ENCODE measurements around the gene PRRX2.

Gene PRRX2

GRCh38 chr9:129712634-129713401, 47.4 kb downstream of the PRRX2 start:
- no peak for DNase-seq

- DNase-seq, result no peak
Measured at GRCh38 chr9:129713402-129713679, 47.9 kb downstream of the PRRX2 start.

GRCh38 chr9:129714511-129715061, 49.1 kb downstream of the PRRX2 start:
- no peak for DNase-seq

DNA sequence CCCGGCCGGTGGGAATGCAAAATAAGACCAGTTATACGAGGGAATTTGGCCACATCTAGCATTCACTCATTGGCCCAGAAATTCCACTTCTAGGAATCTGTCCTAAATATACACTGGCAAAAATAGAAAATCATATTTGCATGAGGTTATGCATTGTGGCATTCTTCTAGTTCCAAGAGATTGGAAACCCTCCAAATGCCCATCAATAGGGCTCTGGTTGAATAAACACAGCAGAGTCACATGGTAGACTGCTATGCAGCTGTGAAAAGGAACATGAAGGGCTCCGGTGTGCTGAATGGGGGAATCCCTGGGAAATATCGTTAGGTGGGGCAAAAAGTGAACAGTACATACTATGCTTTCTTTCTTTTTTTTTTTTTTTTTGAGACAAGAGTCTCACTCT, 50.6 kb downstream of the PRRX2 start:
- no peak for DNase-seq

DNA sequence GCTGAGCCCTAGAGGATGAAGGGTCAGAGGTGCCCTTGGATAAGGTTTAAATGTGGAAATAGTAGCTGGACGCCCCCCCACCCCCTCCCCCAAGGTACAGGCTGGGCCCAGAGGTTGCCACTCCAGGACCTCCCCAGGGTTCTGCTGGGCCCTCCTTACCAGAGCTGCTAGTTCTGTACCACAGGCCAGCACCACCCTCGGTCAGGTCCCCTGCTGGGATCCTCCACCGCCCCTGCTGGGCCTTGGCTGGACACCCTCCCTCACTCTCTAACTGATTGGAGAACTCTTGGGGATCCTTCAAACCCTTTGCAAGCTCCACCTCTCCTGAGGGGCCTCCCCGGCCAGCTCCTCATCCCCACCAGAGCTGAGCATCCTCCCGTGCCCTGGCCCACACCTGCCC, 52.5 kb downstream of the PRRX2 start:
- DNase-seq, result no peak

- no peak for DNase-seq
Measured at GRCh38 chr9:129718647-129719046, 53.2 kb downstream of the PRRX2 start.

GRCh38 chr9:129719135-129719534, 53.7 kb downstream of the PRRX2 start:
- DNase-seq, result no peak

DNA sequence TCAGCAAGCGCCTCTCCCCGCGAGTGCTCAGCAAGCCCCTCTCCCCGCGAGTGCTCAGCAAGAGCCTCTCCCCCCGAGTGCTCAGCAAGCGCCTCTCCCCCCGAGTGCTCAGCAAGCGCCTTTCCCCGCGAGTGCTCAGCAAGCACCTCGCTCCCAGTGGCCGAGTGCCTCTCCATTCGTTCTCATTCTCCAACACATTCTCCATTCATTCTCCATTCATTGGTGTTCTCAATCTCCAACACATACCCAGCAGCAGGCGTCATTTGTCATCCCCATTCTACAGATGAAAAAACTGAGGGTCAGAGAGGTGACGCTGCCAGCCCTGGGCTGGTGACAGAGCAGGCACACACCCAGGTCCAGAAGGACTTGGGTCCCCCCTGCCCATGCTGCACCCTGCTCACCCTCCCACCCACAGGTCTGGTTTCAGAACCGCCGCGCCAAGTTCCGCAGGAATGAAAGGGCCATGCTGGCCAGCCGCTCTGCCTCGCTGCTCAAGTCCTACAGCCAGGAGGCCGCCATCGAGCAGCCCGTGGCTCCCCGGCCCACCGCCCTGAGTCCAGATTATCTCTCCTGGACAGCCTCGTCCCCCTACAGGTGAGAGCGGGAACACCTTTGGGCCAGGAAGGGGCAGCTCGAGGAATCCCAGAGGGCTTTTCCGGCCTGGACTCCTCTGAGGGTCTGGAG, 54.9 kb downstream of the PRRX2 start:
- DNase-seq, result no peak

GRCh38 chr9:129720865-129721545, 55.6 kb downstream of the PRRX2 start:
- no peak for DNase-seq

DNA sequence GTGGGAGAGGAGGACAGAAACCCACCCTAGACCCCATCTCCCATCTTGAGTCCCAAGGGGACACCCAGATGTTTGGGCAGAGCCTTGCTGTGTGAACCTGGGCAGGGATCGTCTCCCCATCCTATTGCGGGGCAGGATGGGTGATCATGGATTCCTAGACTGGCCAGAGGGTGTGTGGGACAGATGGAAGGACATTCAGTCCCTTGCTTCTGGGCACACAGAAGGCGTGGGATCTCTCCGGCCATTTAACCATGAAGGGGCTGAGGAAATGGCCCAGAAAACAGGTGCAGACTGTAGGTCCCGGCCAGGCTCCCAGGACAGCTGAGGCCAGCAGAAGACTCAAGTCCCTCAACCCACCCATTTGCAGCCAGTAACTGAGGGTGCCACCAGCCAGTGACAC, 57.5 kb downstream of the PRRX2 start:
- DNase-seq, result no peak

- DNase-seq, result no peak
Measured at GRCh38 chr9:129724456-129725190, 59.2 kb downstream of the PRRX2 start.

GRCh38 chr9:129725795-129726251, 60.4 kb downstream of the PRRX2 start:
- DNase-seq, result no peak

- no peak for DNase-seq
Measured at GRCh38 chr9:129726322-129727160, 61.1 kb downstream of the PRRX2 start.

DNA sequence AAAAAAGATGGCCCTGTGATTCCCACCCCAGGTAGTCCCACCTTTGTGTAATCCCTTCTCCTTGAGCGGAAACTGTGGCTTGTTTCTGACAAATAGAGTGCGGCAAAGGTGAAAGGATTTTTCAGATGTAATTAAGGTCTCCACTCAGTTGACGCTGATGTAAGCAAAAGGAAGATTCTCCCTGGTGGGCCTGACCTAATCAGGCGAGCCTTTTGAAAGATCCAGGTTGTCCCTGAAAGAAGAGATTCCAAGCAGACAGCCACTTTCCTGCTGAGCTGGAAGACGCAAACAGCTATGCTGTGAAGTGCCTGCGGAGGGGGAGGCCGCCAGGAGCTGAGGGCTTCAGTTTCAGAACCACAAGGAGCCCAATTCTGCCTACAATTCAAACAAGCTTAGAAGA, 63.3 kb downstream of the PRRX2 start:
- no peak for DNase-seq

- DNase-seq, result no peak
Measured at GRCh38 chr9:129731477-129732085, 66.1 kb downstream of the PRRX2 start.

GRCh38 chr9:129732100-129732499, 66.7 kb downstream of the PRRX2 start:
- no peak for DNase-seq

GRCh38 chr9:129732946-129733631, 67.6 kb downstream of the PRRX2 start:
- no peak for DNase-seq

- DNase-seq, result no peak
Measured at GRCh38 chr9:129733632-129733953, 68.1 kb downstream of the PRRX2 start.

- no peak for DNase-seq
Measured at GRCh38 chr9:129735546-129735945, 70.1 kb downstream of the PRRX2 start.

DNA sequence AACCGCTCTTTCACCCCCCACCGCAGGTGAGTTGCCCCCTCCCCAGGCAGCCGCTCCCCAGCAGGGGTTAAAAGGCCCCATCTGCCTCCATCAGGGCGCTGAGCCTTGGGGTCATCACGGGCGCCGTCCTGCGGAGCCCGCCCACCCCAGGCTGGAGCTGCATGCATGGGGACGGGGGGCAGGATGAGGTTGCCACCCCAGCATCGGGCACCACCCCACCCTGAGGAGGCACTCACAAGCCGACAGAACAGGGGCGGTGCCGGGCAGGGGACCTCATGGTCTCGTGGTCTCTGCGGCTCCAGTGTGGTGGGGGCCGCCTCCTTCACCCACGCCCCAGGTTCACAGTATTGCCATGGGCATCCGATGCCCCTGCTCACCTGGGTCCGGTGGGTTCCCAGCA, 70.9 kb downstream of the PRRX2 start:
- no peak for DNase-seq
